ENCODE results near the gene AFF4. TPM values are rescaled to one million over a fixed set of nuclear protein-coding genes. Genes with fewer than 3 reads are reported as not detected.

Gene AFF4
- total and polyA plus RNA-seq, 10 of the 15 experiments (the other 5 are each of a cell fraction or from before 2014, with no cell fraction given), result 1.1 to 20.2 (median 10.4) TPM

- TF ChIP-seq, protein P1, sequence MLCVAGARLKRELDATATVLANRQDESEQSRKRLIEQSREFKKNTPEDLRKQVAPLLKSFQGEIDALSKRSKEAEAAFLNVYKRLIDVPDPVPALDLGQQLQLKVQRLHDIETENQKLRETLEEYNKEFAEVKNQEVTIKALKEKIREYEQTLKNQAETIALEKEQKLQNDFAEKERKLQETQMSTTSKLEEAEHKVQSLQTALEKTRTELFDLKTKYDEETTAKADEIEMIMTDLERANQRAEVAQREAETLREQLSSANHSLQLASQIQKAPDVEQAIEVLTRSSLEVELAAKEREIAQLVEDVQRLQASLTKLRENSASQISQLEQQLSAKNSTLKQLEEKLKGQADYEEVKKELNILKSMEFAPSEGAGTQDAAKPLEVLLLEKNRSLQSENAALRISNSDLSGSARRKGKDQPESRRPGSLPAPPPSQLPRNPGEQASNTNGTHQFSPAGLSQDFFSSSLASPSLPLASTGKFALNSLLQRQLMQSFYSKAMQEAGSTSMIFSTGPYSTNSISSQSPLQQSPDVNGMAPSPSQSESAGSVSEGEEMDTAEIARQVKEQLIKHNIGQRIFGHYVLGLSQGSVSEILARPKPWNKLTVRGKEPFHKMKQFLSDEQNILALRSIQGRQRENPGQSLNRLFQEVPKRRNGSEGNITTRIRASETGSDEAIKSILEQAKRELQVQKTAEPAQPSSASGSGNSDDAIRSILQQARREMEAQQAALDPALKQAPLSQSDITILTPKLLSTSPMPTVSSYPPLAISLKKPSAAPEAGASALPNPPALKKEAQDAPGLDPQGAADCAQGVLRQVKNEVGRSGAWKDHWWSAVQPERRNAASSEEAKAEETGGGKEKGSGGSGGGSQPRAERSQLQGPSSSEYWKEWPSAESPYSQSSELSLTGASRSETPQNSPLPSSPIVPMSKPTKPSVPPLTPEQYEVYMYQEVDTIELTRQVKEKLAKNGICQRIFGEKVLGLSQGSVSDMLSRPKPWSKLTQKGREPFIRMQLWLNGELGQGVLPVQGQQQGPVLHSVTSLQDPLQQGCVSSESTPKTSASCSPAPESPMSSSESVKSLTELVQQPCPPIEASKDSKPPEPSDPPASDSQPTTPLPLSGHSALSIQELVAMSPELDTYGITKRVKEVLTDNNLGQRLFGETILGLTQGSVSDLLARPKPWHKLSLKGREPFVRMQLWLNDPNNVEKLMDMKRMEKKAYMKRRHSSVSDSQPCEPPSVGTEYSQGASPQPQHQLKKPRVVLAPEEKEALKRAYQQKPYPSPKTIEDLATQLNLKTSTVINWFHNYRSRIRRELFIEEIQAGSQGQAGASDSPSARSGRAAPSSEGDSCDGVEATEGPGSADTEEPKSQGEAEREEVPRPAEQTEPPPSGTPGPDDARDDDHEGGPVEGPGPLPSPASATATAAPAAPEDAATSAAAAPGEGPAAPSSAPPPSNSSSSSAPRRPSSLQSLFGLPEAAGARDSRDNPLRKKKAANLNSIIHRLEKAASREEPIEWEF (IDR thresholded peaks at IDR 0.05; ENCODE audit: insufficient replicate concordance, low read depth, low read length), result no peak
- TF ChIP-seq CREM (IDR thresholded peaks at IDR 0.05; ENCODE audit: low read depth) (peak; percentile 68; the same call in 1 of the 2 replicates), ZNF207 (IDR thresholded peaks at IDR 0.05; ENCODE audit: borderline replicate concordance) (0 out of 2 replicates have a peak, but pooled peaks have one; percentile 49), SMAD1 (IDR thresholded peaks at IDR 0.05; ENCODE audit: low read depth, partially characterized antibody) (no peak), FOXM1 (IDR thresholded peaks at IDR 0.05; ENCODE audit: low read depth, low read length) (no peak), ZNF384 (IDR thresholded peaks at IDR 0.05; ENCODE audit: borderline replicate concordance, low read depth, low read length) (no peak), BRCA1 (IDR thresholded peaks at IDR 0.05; ENCODE audit: low read depth, low read length) (no peak), RBBP5 (conservative IDR thresholded peaks at IDR 0.05) (no peak), IKZF1 (conservative IDR thresholded peaks at IDR 0.05) (peak; percentile 81), ZNF24 (IDR thresholded peaks at IDR 0.05) (no peak), ZNF592 (IDR thresholded peaks at IDR 0.05) (no peak)
- TF ChIP-seq, protein P2, sequence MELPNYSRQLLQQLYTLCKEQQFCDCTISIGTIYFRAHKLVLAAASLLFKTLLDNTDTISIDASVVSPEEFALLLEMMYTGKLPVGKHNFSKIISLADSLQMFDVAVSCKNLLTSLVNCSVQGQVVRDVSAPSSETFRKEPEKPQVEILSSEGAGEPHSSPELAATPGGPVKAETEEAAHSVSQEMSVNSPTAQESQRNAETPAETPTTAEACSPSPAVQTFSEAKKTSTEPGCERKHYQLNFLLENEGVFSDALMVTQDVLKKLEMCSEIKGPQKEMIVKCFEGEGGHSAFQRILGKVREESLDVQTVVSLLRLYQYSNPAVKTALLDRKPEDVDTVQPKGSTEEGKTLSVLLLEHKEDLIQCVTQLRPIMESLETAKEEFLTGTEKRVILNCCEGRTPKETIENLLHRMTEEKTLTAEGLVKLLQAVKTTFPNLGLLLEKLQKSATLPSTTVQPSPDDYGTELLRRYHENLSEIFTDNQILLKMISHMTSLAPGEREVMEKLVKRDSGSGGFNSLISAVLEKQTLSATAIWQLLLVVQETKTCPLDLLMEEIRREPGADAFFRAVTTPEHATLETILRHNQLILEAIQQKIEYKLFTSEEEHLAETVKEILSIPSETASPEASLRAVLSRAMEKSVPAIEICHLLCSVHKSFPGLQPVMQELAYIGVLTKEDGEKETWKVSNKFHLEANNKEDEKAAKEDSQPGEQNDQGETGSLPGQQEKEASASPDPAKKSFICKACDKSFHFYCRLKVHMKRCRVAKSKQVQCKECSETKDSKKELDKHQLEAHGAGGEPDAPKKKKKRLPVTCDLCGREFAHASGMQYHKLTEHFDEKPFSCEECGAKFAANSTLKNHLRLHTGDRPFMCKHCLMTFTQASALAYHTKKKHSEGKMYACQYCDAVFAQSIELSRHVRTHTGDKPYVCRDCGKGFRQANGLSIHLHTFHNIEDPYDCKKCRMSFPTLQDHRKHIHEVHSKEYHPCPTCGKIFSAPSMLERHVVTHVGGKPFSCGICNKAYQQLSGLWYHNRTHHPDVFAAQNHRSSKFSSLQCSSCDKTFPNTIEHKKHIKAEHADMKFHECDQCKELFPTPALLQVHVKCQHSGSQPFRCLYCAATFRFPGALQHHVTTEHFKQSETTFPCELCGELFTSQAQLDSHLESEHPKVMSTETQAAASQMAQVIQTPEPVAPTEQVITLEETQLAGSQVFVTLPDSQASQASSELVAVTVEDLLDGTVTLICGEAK (IDR thresholded peaks at IDR 0.05; ENCODE audit: borderline replicate concordance), result peak; percentile 75; the same call in 1 of the 2 replicates
- TF ChIP-seq, protein P3, sequence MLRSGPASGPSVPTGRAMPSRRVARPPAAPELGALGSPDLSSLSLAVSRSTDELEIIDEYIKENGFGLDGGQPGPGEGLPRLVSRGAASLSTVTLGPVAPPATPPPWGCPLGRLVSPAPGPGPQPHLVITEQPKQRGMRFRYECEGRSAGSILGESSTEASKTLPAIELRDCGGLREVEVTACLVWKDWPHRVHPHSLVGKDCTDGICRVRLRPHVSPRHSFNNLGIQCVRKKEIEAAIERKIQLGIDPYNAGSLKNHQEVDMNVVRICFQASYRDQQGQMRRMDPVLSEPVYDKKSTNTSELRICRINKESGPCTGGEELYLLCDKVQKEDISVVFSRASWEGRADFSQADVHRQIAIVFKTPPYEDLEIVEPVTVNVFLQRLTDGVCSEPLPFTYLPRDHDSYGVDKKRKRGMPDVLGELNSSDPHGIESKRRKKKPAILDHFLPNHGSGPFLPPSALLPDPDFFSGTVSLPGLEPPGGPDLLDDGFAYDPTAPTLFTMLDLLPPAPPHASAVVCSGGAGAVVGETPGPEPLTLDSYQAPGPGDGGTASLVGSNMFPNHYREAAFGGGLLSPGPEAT (IDR thresholded peaks at IDR 0.05; ENCODE audit: low read depth), result no peak
Measured at GRCh38 chr5:132963171-132964104, at the start of gene AFF4 (continued).
